Activated B cell treated with CpG ODN at 0.5 μM for 24 hours (primary cell): ENCODE data around the gene CHD6. TPM values are rescaled to one million over a fixed set of nuclear protein-coding genes. Genes with fewer than 3 reads are reported as not detected.

Experiments
- ATAC-seq: fragments of 200-7000 bp; cut with Tn5 transposase; one replicate; pipeline ENCODE4 v1.10.0; 2021; ENCODE audit warnings: low read depth, mild to moderate bottlenecking, moderate library complexity
- CTCF ChIA-PET: fragments of 350-600 bp; sonication (Branson Sonifier 250); formaldehyde crosslinking; loops from one replicate; lab custom pipeline; 2021; ENCODE audit warnings: antibody characterized with exemption; lab: Charles Lee
- POLR2A ChIA-PET: fragments of 350-600 bp; sonication (Branson Sonifier 250); formaldehyde crosslinking; loops from one replicate; lab custom pipeline; 2021; ENCODE audit warnings: antibody characterized with exemption; lab: Charles Lee
- DNase-seq: peaks from one replicate; pipeline ENCODE4 v3.0.0; 2022
- H3K27ac Mint-ChIP-seq: one replicate; pipeline ENCODE4 v1.8.0; 2020; ENCODE audit warnings: mixed read lengths
- H3K27me3 Mint-ChIP-seq: one replicate; pipeline ENCODE4 v1.8.0; 2021; ENCODE audit warnings: mixed read lengths
- H3K36me3 Mint-ChIP-seq: one replicate; pipeline ENCODE4 v1.8.0; 2021; ENCODE audit warnings: low read depth, mixed read lengths
- H3K4me1 Mint-ChIP-seq: one replicate; pipeline ENCODE4 v1.8.0; 2021; ENCODE audit warnings: mixed read lengths
- H3K4me3 Mint-ChIP-seq: one replicate; pipeline ENCODE4 v1.8.0; 2020; ENCODE audit warnings: mild to moderate bottlenecking, mixed read lengths
- H3K9me3 Mint-ChIP-seq: one replicate; pipeline ENCODE4 v1.8.0; 2020; ENCODE audit warnings: mixed read lengths
- CTCF ChIP-seq: fragments of 200-600 bp; IDR thresholded peaks from one replicate; pipeline ENCODE4 v1.8.0; 2022; ENCODE audit warnings: antibody characterized with exemption, mild to moderate bottlenecking
- intact Hi-C: fragments of 100-400 bp; cut with micrococcal nuclease; formaldehyde crosslinking; loops from one replicate; pipeline ENCODE4 v1.15.1; 2024
- total RNA-seq: library from RNA; stranded (reverse); gene quantifications from 2 replicates; pipeline ENCODE4 v1.2.3, GENCODE V29; 2022

The CHD6 gene
- total RNA-seq, 1 donor from 2014 or later = 59.9 TPM

- intact Hi-C loops = no loop called here
- Mint-ChIP-seq H3K4me3 (no peak overlapping the region), H3K27me3 (no peaks in the 10 kb centered on the region), H3K4me1 (no peaks in the 10 kb centered on the region), H3K9me3 (no peaks in the 10 kb centered on the region), H3K36me3 (no peaks in the 10 kb centered on the region), H3K27ac (no peak overlapping the region)
- no peak for TF ChIP-seq CTCF
- ATAC-seq = no peak
- DNase-seq = no peak
- POLR2A ChIA-PET = no interaction called here
- CTCF ChIA-PET = no interaction called here
These were observed 223.1 kb downstream of the CHD6 start for GRCh38 chr20:41394931-41395666.

DNA sequence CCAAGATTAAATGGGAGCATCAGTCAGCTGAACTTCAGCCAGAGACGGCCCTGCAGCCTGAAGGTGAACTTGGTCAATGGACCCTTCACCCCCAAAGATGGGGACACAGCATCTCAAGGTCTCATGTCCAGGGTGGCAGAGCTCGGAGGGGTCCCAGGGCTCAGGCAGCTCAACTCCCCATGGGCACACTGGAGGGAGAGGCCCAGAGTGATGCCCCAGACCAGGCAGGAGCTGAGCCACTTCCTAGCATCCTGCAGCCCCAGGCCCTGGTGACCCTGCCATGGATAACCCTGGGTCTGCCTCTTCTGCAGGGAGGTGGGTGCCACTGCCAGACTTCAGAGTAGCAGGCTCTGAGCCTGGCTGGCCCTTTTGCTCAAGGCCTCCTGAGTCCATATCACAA is 224.1 kb downstream of the CHD6 start:
- Mint-ChIP-seq H3K36me3 (no peaks in the 10 kb centered on the region), H3K9me3 (no peaks in the 10 kb centered on the region), H3K4me3 (no peak overlapping the region), H3K27ac (no peak overlapping the region), H3K4me1 (no peaks in the 10 kb centered on the region), H3K27me3 (no peaks in the 10 kb centered on the region)
- no peak for DNase-seq
- no peak for TF ChIP-seq CTCF
- intact Hi-C loops = no loop called here
- CTCF ChIA-PET = no interaction called here
- ATAC-seq = no peak
- POLR2A ChIA-PET = no interaction called here

DNA sequence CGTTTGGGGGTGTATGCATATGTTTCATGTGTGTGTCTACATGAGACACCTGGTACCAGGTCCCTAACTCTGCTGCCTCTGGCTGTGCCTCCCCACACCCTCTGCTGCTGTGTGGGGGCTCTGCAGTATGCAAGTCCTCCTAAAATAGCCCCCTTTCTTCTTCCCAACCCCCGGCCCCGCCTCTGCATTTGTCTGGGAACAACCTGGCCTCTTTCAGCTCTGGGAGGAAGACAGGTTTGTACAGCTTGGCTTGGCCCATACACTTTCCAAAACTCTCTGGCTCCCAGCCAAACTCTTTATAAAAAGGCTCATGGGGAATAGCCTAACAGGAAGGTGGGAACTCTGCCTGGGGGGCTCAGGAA is 224.5 kb downstream of the CHD6 start:
- intact Hi-C loops = no loop called here
- TF ChIP-seq CTCF = no peak
- no peak overlapping the region for H3K27ac Mint-ChIP-seq
- no peak for DNase-seq
- CTCF ChIA-PET = no interaction called here
- H3K4me1 Mint-ChIP-seq = no peaks in the 10 kb centered on the region
- H3K36me3 Mint-ChIP-seq = no peaks in the 10 kb centered on the region
- ATAC-seq = no peak
- H3K27me3 Mint-ChIP-seq = no peaks in the 10 kb centered on the region
- H3K9me3 Mint-ChIP-seq = no peaks in the 10 kb centered on the region
- H3K4me3 Mint-ChIP-seq = no peak overlapping the region
- POLR2A ChIA-PET = no interaction called here

- no peak overlapping the region for H3K27ac Mint-ChIP-seq
- CTCF ChIA-PET = no interaction called here
- no peaks in the 10 kb centered on the region for H3K36me3 Mint-ChIP-seq
- no peak overlapping the region for H3K4me3 Mint-ChIP-seq
- H3K9me3 Mint-ChIP-seq = no peaks in the 10 kb centered on the region
- peaks cover 2% of the 10 kb centered on the region for H3K27me3 Mint-ChIP-seq
- no peak for TF ChIP-seq CTCF
- intact Hi-C loops = no loop called here
- H3K4me1 Mint-ChIP-seq = no peaks in the 10 kb centered on the region
- POLR2A ChIA-PET = no interaction called here
- DNase-seq (no peak), ATAC-seq (no peak)
These were observed 225.1 kb downstream of the CHD6 start for GRCh38 chr20:41392871-41393704.

DNA sequence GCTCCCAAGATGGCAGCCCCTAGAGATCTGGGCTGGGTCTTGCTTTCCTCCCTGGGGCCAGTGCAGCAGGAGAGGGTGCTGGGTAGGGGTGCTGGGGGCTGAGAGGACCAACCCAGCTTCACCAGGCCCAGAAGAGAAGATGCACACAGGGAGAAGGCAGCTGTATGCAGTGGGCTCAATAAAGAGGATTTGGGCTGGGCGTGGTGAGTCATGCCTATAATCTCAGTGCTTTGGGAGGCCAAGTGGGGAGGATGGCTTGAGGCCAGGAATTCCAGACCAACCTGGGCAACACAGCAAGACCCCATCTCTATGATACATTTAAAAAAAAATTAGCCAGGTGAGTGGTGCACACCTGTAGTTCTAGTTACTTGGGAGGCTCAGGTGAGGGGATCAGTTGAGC is 225.9 kb downstream of the CHD6 start:
- H3K9me3 Mint-ChIP-seq = no peaks in the 10 kb centered on the region
- H3K27ac Mint-ChIP-seq = no peak overlapping the region
- intact Hi-C loops = no loop called here
- ATAC-seq = no peak
- H3K36me3 Mint-ChIP-seq = no peaks in the 10 kb centered on the region
- TF ChIP-seq CTCF = no peak
- no peak overlapping the region for H3K4me3 Mint-ChIP-seq
- no peaks in the 10 kb centered on the region for H3K4me1 Mint-ChIP-seq
- DNase-seq = no peak
- H3K27me3 Mint-ChIP-seq = peaks cover 2% of the 10 kb centered on the region
- ChIA-PET POLR2A (no interaction called here), CTCF (no interaction called here)
